Keratinocyte (primary cell): ENCODE results near the gene PTBP1. TPM values are rescaled to one million over a fixed set of nuclear protein-coding genes. Genes with fewer than 3 reads are reported as not detected.

Source experiments
- DNase-seq: peaks from one replicate; pipeline ENCODE4 v3.0.0-alpha.2; 2011; ENCODE audit warnings: low read depth, missing footprints, low spot score
- FAIRE-seq: peaks from 2 replicates; lab custom pipeline; 2011; peaks lifted over from hg19 to GRCh38; lab: Jason Lieb, UNC
- H2AFZ ChIP-seq: 2 replicates; pipeline ENCODE4 v1.6.0; 2012; ENCODE audit warnings: low read length, control low read depth, inconsistent platforms; ENCODE audit not compliant: control insufficient read depth
- H3K27ac ChIP-seq: 2 replicates; pipeline ENCODE4 v1.5.1; 2011; ENCODE audit warnings: low read length; ENCODE audit not compliant: control insufficient read depth, insufficient read depth
- H3K27me3 ChIP-seq: 3 replicates; pipeline ENCODE4 v1.6.0; 2011; ENCODE audit warnings: low read length; ENCODE audit not compliant: control insufficient read depth, insufficient read depth; ENCODE audit errors: extremely low read depth
- H3K36me3 ChIP-seq, 2 experiments: 2 replicates in 1 of 2; 3 replicates in 1 of 2; pipeline ENCODE4 v1.5.1; 2011; ENCODE audit warnings: low read length in 2 of 2, mild to moderate bottlenecking in 1 of 2; ENCODE audit not compliant: control insufficient read depth in 2 of 2, insufficient read depth in 2 of 2; ENCODE audit errors: extremely low read depth in 1 of 2
- H3K4me1 ChIP-seq: 3 replicates; pipeline ENCODE4 v1.5.1; 2011; ENCODE audit warnings: low read length; ENCODE audit not compliant: control insufficient read depth, insufficient read depth; ENCODE audit errors: extremely low read depth
- H3K4me2 ChIP-seq: 3 replicates; pipeline ENCODE4 v1.6.0; 2011; ENCODE audit warnings: low read depth, low read length; ENCODE audit not compliant: control insufficient read depth, insufficient read depth; ENCODE audit errors: extremely low read depth
- H3K4me3 ChIP-seq, 3 experiments: fragments of 200-600 bp in 1 of 3; sonication (generic) in 1 of 3; 2 replicates in 2 of 3; 3 replicates in 1 of 3; pipeline ENCODE4 v1.5.1; 2011 to 2016; ENCODE audit warnings: low read length in 3 of 3, mild to moderate bottlenecking in 3 of 3, control low read depth in 2 of 3, inconsistent platforms in 1 of 3, low read depth in 1 of 3, mixed read lengths in 1 of 3, mixed run types in 1 of 3, moderate library complexity in 1 of 3; ENCODE audit not compliant: control insufficient read depth in 2 of 3, insufficient read depth in 2 of 3; ENCODE audit errors: extremely low read depth in 1 of 3
- H3K79me2 ChIP-seq: 2 replicates; pipeline ENCODE4 v1.6.0; 2012; ENCODE audit warnings: low read length; ENCODE audit not compliant: control insufficient read depth, insufficient read depth
- H3K9ac ChIP-seq: 3 replicates; pipeline ENCODE4 v1.6.0; 2011; ENCODE audit warnings: low read length; ENCODE audit not compliant: control insufficient read depth, insufficient read depth; ENCODE audit errors: extremely low read depth
- H3K9me1 ChIP-seq: 3 replicates; pipeline ENCODE4 v1.6.0; 2011; ENCODE audit warnings: low read length; ENCODE audit not compliant: control insufficient read depth, insufficient read depth; ENCODE audit errors: extremely low read depth
- H3K9me3 ChIP-seq: 2 replicates; pipeline ENCODE4 v1.5.1; 2012; ENCODE audit warnings: low read depth, low read length; ENCODE audit not compliant: control insufficient read depth
- H4K20me1 ChIP-seq: 3 replicates; pipeline ENCODE4 v1.6.0; 2011; ENCODE audit warnings: low read length; ENCODE audit not compliant: control insufficient read depth, insufficient read depth; ENCODE audit errors: extremely low read depth
- CTCF ChIP-seq, 3 experiments: IDR thresholded peaks in 1 of 3; conservative IDR thresholded peaks in 1 of 3; optimal IDR thresholded peaks in 1 of 3; 2 replicates in 2 of 3; 3 replicates in 1 of 3; pipeline versions ENCODE3 to v1.5.1; 2011; ENCODE audit warnings: low read length in 3 of 3, mild to moderate bottlenecking in 3 of 3, moderate library complexity in 2 of 3, control low read depth in 1 of 3, inconsistent platforms in 1 of 3; ENCODE audit not compliant: insufficient read depth in 2 of 3; ENCODE audit errors: extremely low read depth in 1 of 3
- EZH2 ChIP-seq: IDR thresholded peaks from one replicate; pipeline ENCODE4 v1.6.1; 2012; ENCODE audit warnings: inconsistent platforms, mild to moderate bottlenecking, low read length, moderate library complexity
- dilution Hi-C: fragments of 300-500 bp; cut with MboI; formaldehyde crosslinking; loops from one replicate; pipeline ENCODE4 v1.7.0; 2020; ENCODE audit warnings: low sequenced_read_pairs; ENCODE audit not compliant: extremely low pct_ligation_motif_present
- polyA plus RNA-seq, 5 experiments: library from polyadenylated mRNA; depleted of rRNA in 3 of 5; stranded (reverse) in 3 of 5; stranded (forward) in 1 of 5; unstranded in 1 of 5; fragments of >200 nt; gene quantifications; 1 replicate in 1 of 5; 2 replicates in 3 of 5; 3 replicates in 1 of 5; pipeline versions ENCODE4 v1.2.1 to v1.2.3, GENCODE V29; 2011 to 2012; ENCODE audit warnings: missing spikeins in 2 of 5, low read depth in 1 of 5, low replicate concordance in 1 of 5

Gene PTBP1
- polyA plus RNA-seq, 1 donor (not counting 4 experiments of a cell fraction or from before 2014, with no cell fraction given): 117 TPM

- H3K9me1 ChIP-seq: no peaks in the 10 kb centered on the region
- TF ChIP-seq CTCF (optimal IDR thresholded peaks at IDR 0.05 in 1 of 3, IDR thresholded peaks at IDR 0.05 in 1 of 3, conservative IDR thresholded peaks at IDR 0.05 in 1 of 3; ENCODE audit: extremely low read depth in 1 of 3, insufficient read depth in 2 of 3, low read length in 3 of 3) (no peak), EZH2 (no peak)
- no peak overlapping the region for H3K4me3 ChIP-seq
- H3K4me1 ChIP-seq: no peaks in the 10 kb centered on the region
- H4K20me1 ChIP-seq: no peaks in the 10 kb centered on the region
- DNase-seq: no peak
- no peaks in the 10 kb centered on the region for H3K36me3 ChIP-seq
- H3K9me3 ChIP-seq: no peaks in the 10 kb centered on the region
- peak overlapping the region; percentile 37 for H3K4me2 ChIP-seq
- H3K9ac ChIP-seq: no peak overlapping the region
- peaks cover 45% of the 10 kb centered on the region for H3K27me3 ChIP-seq
- FAIRE-seq: no peak
- H3K79me2 ChIP-seq: no peaks in the 10 kb centered on the region
- dilution Hi-C loops: no loop called here
- no peak overlapping the region for H2AFZ ChIP-seq
- H3K27ac ChIP-seq: no peak overlapping the region
Measured at GRCh38 chr19:843180-843835, 46.1 kb downstream of the PTBP1 start.

- no peaks in the 10 kb centered on the region for H4K20me1 ChIP-seq
- H3K4me2 ChIP-seq: peak overlapping the region; percentile 37
- TF ChIP-seq EZH2: peak; percentile 41
- no peak for TF ChIP-seq CTCF (optimal IDR thresholded peaks at IDR 0.05 in 1 of 3, IDR thresholded peaks at IDR 0.05 in 1 of 3, conservative IDR thresholded peaks at IDR 0.05 in 1 of 3; ENCODE audit: extremely low read depth in 1 of 3, insufficient read depth in 2 of 3, low read length in 3 of 3)
- H3K27me3 ChIP-seq: peaks cover 43% of the 10 kb centered on the region
- no peaks in the 10 kb centered on the region for H3K9me3 ChIP-seq
- no peak overlapping the region for H2AFZ ChIP-seq
- FAIRE-seq (no peak), DNase-seq (no peak)
- no peaks in the 10 kb centered on the region for H3K36me3 ChIP-seq
- dilution Hi-C loops: no loop called here
- no peaks in the 10 kb centered on the region for H3K79me2 ChIP-seq
- H3K4me1 ChIP-seq: no peaks in the 10 kb centered on the region
- H3K9ac ChIP-seq: no peak overlapping the region
- no peak overlapping the region for H3K27ac ChIP-seq
- no peaks in the 10 kb centered on the region for H3K9me1 ChIP-seq
- no peak overlapping the region for H3K4me3 ChIP-seq
Measured at GRCh38 chr19:843836-844545, 46.7 kb downstream of the PTBP1 start.
